ENCODE data around the gene NXPE3.

Gene NXPE3

GRCh38 chr3:101803173-101803782, 24.3 kb downstream of the NXPE3 start:
- DNase-seq: peak; percentile 68

- no peak for DNase-seq
Measured at GRCh38 chr3:101803939-101804338, 24.9 kb downstream of the NXPE3 start.

- DNase-seq: no peak
Measured at GRCh38 chr3:101806491-101806890, 27.5 kb downstream of the NXPE3 start.

GRCh38 chr3:101807888-101808287, 28.9 kb downstream of the NXPE3 start:
- no peak for DNase-seq

- peak; percentile 48 for DNase-seq
Measured at GRCh38 chr3:101809178-101810021, 30.4 kb downstream of the NXPE3 start.

GRCh38 chr3:101810022-101810418, 31.0 kb downstream of the NXPE3 start:
- DNase-seq: no peak

GRCh38 chr3:101811875-101812274, 32.9 kb downstream of the NXPE3 start:
- no peak for DNase-seq

GRCh38 chr3:101812895-101813294, 33.9 kb downstream of the NXPE3 start:
- no peak for DNase-seq

- DNase-seq: peak; percentile 39
Measured at GRCh38 chr3:101813817-101814440, 34.9 kb downstream of the NXPE3 start.

GRCh38 chr3:101814835-101815234, 35.8 kb downstream of the NXPE3 start:
- DNase-seq: no peak

- peak; percentile 13 for DNase-seq
Measured at GRCh38 chr3:101816215-101817149, 37.5 kb downstream of the NXPE3 start.

- DNase-seq: no peak
Measured at GRCh38 chr3:101817992-101818391, 39.0 kb downstream of the NXPE3 start.

GRCh38 chr3:101819649-101820206, 40.7 kb downstream of the NXPE3 start:
- DNase-seq: no peak

GRCh38 chr3:101821503-101821902, 42.5 kb downstream of the NXPE3 start:
- DNase-seq: no peak

- no peak for DNase-seq
Measured at GRCh38 chr3:101823525-101823924, 44.5 kb downstream of the NXPE3 start.

- DNase-seq: peak; percentile 53
Measured at GRCh38 chr3:101824702-101825101, 45.7 kb downstream of the NXPE3 start.

- no peak for DNase-seq
Measured at GRCh38 chr3:101825904-101826445, 47.0 kb downstream of the NXPE3 start.

- DNase-seq: peak; percentile 74
Measured at GRCh38 chr3:101827211-101828174, 48.5 kb downstream of the NXPE3 start.

GRCh38 chr3:101828276-101828675, 49.3 kb downstream of the NXPE3 start:
- peak; percentile 47 for DNase-seq

- DNase-seq: peak; percentile 17
Measured at GRCh38 chr3:101828691-101829436, 49.9 kb downstream of the NXPE3 start.

Measured in fibroblast of skin of back (primary cell).